Smooth muscle cell (in vitro differentiated cells): ENCODE measurements around the gene DGKI. TPM values are rescaled to one million over a fixed set of nuclear protein-coding genes. Genes with fewer than 3 reads are reported as not detected.

Source experiments
- DNase-seq: peaks from one replicate; lab custom pipeline; 2025; ENCODE audit not compliant: unreplicated experiment; lab: John Stamatoyannopoulos, UW
- H2AFZ ChIP-seq: fragments of 200-600 bp; sonication (generic); 2 replicates; pipeline ENCODE4 v1.6.0; 2016; ENCODE audit warnings: antibody characterized with exemption, low read depth, mild to moderate bottlenecking
- H3F3A ChIP-seq: fragments of 200-600 bp; sonication (generic); 2 replicates; pipeline ENCODE4 v1.6.0; 2017; ENCODE audit warnings: antibody characterized with exemption, low read depth
- H3K27ac ChIP-seq: fragments of 200-600 bp; sonication (generic); 2 replicates; pipeline ENCODE4 v1.5.1; 2016; ENCODE audit warnings: low read depth, mild to moderate bottlenecking
- H3K27me3 ChIP-seq: fragments of 200-600 bp; sonication (generic); 2 replicates; pipeline ENCODE4 v1.6.1; 2016; ENCODE audit warnings: low read depth, mild to moderate bottlenecking
- H3K36me3 ChIP-seq: fragments of 200-600 bp; sonication (generic); 2 replicates; pipeline ENCODE4 v1.5.1; 2016; ENCODE audit warnings: low read depth
- H3K4me1 ChIP-seq: fragments of 200-600 bp; sonication (generic); 2 replicates; pipeline ENCODE4 v1.5.1; 2016; ENCODE audit warnings: low read depth
- H3K4me2 ChIP-seq: fragments of 200-600 bp; sonication (generic); 2 replicates; pipeline ENCODE4 v1.6.0; 2016; ENCODE audit warnings: mild to moderate bottlenecking
- H3K4me3 ChIP-seq: fragments of 200-600 bp; sonication (generic); 2 replicates; pipeline ENCODE4 v1.5.1; 2016; ENCODE audit warnings: mild to moderate bottlenecking
- H3K79me2 ChIP-seq: fragments of 200-600 bp; sonication (generic); 2 replicates; pipeline ENCODE4 v1.6.0; 2016; ENCODE audit warnings: low read depth, mild to moderate bottlenecking
- H3K9ac ChIP-seq: fragments of 200-600 bp; sonication (generic); 2 replicates; pipeline ENCODE4 v1.6.0; 2016; ENCODE audit warnings: low read depth
- H3K9me3 ChIP-seq: fragments of 200-600 bp; sonication (generic); replicated peaks from 2 replicates; pipeline ENCODE4 v1.5.1; 2016; ENCODE audit warnings: low read depth
- H4K20me1 ChIP-seq: fragments of 200-600 bp; sonication (generic); 2 replicates; pipeline ENCODE4 v1.6.0; 2016; ENCODE audit warnings: low read depth
- CTCF ChIP-seq: fragments of 200-600 bp; sonication (generic); IDR thresholded peaks from 2 replicates; pipeline ENCODE4 v1.5.1; 2017; ENCODE audit warnings: borderline replicate concordance, mild to moderate bottlenecking, antibody characterized with exemption; ENCODE audit not compliant: insufficient read depth, poor library complexity, severe bottlenecking
- WGBS: methylation state at CpG from one replicate; pipeline ENCODE4 v1.1.7; 2016; ENCODE audit warnings: low lambda C conversion rate; 5-methylcytosine and 5-hydroxymethylcytosine counted together
- polyA plus RNA-seq: library from polyadenylated mRNA; unstranded; fragments of >200 nt; fragmentation: Nextera tagmentation; extraction: Ambion mirVana; gene quantifications from 2 replicates; pipeline ENCODE4 v1.2.1, GENCODE V29; 2016
- total RNA-seq: library from RNA; depleted of rRNA; stranded (reverse); fragments of >200 nt; gene quantifications from 2 replicates; pipeline ENCODE4 v1.2.3, GENCODE V29; 2014

The DGKI gene
- total and polyA plus RNA-seq, 2 experiments from 2014 or later: 2.5 to 6.2 TPM

- Histone ChIP-seq H4K20me1 (no peaks in the 10 kb centered on the region), H3K4me2 (no peak overlapping the region)
- DNase-seq: no peak
Observed at GRCh38 chr7:137563981-137564380, 282.8 kb downstream of the DGKI start.

GRCh38 chr7:137547485-137547884 is 299.3 kb downstream of the DGKI start:
- no peak overlapping the region for H3K9ac ChIP-seq
- peak overlapping the region; percentile 47 for H3K4me2 ChIP-seq
- H3F3A ChIP-seq: no peaks in the 10 kb centered on the region
- H2AFZ ChIP-seq: peak overlapping the region; percentile 2
- no peaks in the 10 kb centered on the region for H3K9me3 ChIP-seq
- WGBS: 71% methylated on average over 3 of the region's 3 CpGs
- no peaks in the 10 kb centered on the region for H3K27me3 ChIP-seq
- H3K4me3 ChIP-seq: no peak overlapping the region
- no peaks in the 10 kb centered on the region for H3K36me3 ChIP-seq
- peak overlapping the region; percentile 70 for H3K27ac ChIP-seq
- H4K20me1 ChIP-seq: no peaks in the 10 kb centered on the region
- peaks cover 3% of the 10 kb centered on the region for H3K4me1 ChIP-seq
- TF ChIP-seq CTCF: no peak
- no peak for DNase-seq
- H3K79me2 ChIP-seq: no peaks in the 10 kb centered on the region

More at GRCh38 chr7:137563981-137564380, 282.8 kb downstream of the DGKI start:
- H3K9me3 ChIP-seq: no peaks in the 10 kb centered on the region
- H2AFZ ChIP-seq: no peak overlapping the region
- no peaks in the 10 kb centered on the region for H3K27me3 ChIP-seq
- no peaks in the 10 kb centered on the region for H3K36me3 ChIP-seq
- TF ChIP-seq CTCF: no peak
- no peak overlapping the region for H3K27ac ChIP-seq
- H3F3A ChIP-seq: no peaks in the 10 kb centered on the region
- H3K9ac ChIP-seq: no peak overlapping the region
- no peak overlapping the region for H3K4me3 ChIP-seq
- no peaks in the 10 kb centered on the region for H3K79me2 ChIP-seq
- H3K4me1 ChIP-seq: peaks cover 9% of the 10 kb centered on the region

DNA sequence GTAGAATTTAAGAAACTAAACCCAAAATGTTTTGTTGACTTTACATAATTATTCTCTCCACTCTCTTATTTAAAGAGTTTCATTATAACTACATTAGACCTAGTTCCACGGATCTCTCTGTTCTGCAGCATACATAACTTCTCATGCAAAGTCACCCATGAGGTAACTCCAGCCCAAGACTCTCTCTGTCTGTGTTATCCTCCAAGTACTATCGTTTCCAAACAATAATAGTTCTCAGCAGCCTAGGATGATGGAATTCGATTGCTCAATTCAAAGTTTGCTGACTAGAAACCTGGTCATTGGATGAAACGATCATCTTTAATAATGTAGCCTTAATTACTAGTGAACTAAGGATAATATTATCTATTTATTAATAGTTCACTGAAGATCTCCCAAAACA is 300.1 kb downstream of the DGKI start:
- no peak for DNase-seq
- Histone ChIP-seq H3K4me1 (peaks cover 3% of the 10 kb centered on the region), H3K9ac (no peak overlapping the region), H3K27me3 (no peaks in the 10 kb centered on the region), H3F3A (no peaks in the 10 kb centered on the region), H3K4me3 (no peak overlapping the region), H3K4me2 (no peak overlapping the region), H2AFZ (no peak overlapping the region), H3K27ac (peak overlapping the region; percentile 70), H3K9me3 (no peaks in the 10 kb centered on the region), H3K79me2 (no peaks in the 10 kb centered on the region), H4K20me1 (no peaks in the 10 kb centered on the region), H3K36me3 (no peaks in the 10 kb centered on the region)
- TF ChIP-seq CTCF: no peak
- WGBS: 84% methylated on average over 4 of the region's 4 CpGs

- Histone ChIP-seq H3K4me1 (peaks cover 3% of the 10 kb centered on the region), H3K9me3 (no peaks in the 10 kb centered on the region), H4K20me1 (no peaks in the 10 kb centered on the region), H3K4me2 (peak overlapping the region; percentile 37), H3K4me3 (no peak overlapping the region), H3K9ac (peak overlapping the region; percentile 64), H3K27me3 (no peaks in the 10 kb centered on the region), H3K36me3 (no peaks in the 10 kb centered on the region), H2AFZ (no peak overlapping the region), H3F3A (no peaks in the 10 kb centered on the region), H3K27ac (peak overlapping the region; percentile 70), H3K79me2 (no peaks in the 10 kb centered on the region)
- DNase-seq: no peak
- no peak for TF ChIP-seq CTCF
- 96% methylated on average over 13 of the region's 13 CpGs for WGBS
Observed at GRCh38 chr7:137546009-137546408, 300.8 kb downstream of the DGKI start.
